GM13976 (cell line): Measurements from ENCODE around the gene PGC.

Source experiments
- DNase-seq: peaks from one replicate; pipeline ENCODE4 v3.0.0; 2012; ENCODE audit warnings: low spot score
- in situ Hi-C: fragments of 300-500 bp; cut with MboI; formaldehyde crosslinking; loops from one replicate; pipeline ENCODE4 v1.12.0; 2022; ENCODE audit warnings: low sequenced_read_pairs, mixed read lengths, inconsistent platforms; ENCODE audit not compliant: unreplicated experiment
- TF ChIP-seq, protein P1 (sequence below): IDR thresholded peaks from 2 replicates; pipeline ENCODE4 v1.5.1; 2012; ENCODE audit warnings: borderline replicate concordance, mild to moderate bottlenecking; ENCODE audit not compliant: insufficient read depth; ENCODE audit errors: extremely low read depth, missing control alignments, control extremely low read depth

Gene PGC

DNA sequence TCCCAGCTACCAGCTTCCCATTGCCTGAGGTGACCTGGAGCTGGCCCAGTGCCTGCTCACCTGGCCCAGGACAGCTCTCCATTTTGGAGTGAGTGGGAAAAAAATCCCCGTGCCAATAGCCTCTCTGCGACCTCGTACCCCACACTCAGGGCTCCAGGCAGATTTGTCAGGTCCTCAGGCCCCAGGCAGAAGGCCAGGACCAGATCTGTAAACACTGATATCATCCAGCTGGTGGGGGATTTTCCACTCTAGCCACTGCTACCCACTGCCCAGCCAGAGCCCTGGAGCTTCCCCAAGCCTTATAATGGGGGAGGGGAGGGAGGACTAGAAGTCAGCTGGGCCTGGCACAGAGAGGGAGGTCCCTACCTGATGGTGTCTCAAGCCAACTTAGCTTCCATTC is 1.3 kb upstream of the PGC start:
- TF ChIP-seq, protein P1, sequence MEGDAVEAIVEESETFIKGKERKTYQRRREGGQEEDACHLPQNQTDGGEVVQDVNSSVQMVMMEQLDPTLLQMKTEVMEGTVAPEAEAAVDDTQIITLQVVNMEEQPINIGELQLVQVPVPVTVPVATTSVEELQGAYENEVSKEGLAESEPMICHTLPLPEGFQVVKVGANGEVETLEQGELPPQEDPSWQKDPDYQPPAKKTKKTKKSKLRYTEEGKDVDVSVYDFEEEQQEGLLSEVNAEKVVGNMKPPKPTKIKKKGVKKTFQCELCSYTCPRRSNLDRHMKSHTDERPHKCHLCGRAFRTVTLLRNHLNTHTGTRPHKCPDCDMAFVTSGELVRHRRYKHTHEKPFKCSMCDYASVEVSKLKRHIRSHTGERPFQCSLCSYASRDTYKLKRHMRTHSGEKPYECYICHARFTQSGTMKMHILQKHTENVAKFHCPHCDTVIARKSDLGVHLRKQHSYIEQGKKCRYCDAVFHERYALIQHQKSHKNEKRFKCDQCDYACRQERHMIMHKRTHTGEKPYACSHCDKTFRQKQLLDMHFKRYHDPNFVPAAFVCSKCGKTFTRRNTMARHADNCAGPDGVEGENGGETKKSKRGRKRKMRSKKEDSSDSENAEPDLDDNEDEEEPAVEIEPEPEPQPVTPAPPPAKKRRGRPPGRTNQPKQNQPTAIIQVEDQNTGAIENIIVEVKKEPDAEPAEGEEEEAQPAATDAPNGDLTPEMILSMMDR: no peak
- in situ Hi-C loops: no loop called here
- no peak for DNase-seq

DNA sequence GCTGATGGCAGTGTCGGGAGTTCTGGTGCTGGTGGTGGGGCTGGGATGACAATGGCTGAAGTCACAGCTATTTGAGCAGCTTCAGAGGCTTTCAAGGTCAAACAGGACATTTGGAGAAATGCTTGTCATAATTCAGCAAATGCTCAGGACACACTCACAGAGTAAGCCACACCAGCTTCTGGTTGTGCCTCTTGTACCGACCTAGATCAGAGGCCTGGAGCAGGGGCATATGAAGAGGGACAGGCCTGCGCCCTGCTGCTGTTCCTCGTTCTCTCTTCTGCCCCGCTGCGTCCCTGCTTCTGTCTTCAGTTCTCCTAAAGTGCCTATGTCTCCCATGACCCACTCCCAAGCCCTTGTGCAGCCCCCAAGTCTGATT is 893 bp upstream of the PGC start:
- TF ChIP-seq, protein P1: no peak
- in situ Hi-C loops: no loop called here
- DNase-seq: no peak

- no peak for DNase-seq
- TF ChIP-seq, protein P1: no peak
Observed at GRCh38 chr6:41746107-41746506, 1.1 kb downstream of the PGC start.

DNA sequence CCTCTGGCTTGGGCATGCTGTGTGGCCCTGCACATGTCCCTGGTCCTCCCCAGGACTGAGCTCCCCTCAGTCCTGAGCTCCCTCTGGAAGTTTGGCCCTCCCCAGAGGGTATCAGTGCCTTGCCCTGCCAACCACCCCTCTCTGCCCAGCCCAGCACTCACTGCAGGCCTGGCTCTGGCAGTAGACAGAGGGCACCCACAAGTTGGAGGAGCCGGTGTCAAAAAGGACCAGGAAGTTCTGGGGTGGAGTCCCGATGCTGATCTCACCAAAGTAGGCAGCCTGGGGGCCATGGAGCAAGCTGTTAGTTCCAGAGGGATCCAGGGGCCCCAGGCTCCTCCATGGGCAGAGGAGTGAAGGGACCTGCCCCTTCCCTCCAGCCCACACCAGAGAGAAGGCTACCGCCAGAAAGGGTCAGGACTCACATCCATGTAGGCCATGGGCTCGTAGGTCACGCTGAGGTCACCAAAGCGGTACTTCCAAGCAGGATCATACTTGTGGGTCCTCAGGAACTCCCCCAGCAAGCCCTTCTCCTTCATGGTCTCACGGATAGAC is 2.9 kb downstream of the PGC start:
- in situ Hi-C loops: no loop called here
- TF ChIP-seq, protein P1: no peak
- DNase-seq: no peak

More at GRCh38 chr6:41746107-41746506, 1.1 kb downstream of the PGC start:
- in situ Hi-C loops: no loop called here

GRCh38 chr6:41743406-41744235 is 3.6 kb downstream of the PGC start:
- TF ChIP-seq, protein P1: no peak
- in situ Hi-C loops: no loop called here
- DNase-seq: no peak

DNA sequence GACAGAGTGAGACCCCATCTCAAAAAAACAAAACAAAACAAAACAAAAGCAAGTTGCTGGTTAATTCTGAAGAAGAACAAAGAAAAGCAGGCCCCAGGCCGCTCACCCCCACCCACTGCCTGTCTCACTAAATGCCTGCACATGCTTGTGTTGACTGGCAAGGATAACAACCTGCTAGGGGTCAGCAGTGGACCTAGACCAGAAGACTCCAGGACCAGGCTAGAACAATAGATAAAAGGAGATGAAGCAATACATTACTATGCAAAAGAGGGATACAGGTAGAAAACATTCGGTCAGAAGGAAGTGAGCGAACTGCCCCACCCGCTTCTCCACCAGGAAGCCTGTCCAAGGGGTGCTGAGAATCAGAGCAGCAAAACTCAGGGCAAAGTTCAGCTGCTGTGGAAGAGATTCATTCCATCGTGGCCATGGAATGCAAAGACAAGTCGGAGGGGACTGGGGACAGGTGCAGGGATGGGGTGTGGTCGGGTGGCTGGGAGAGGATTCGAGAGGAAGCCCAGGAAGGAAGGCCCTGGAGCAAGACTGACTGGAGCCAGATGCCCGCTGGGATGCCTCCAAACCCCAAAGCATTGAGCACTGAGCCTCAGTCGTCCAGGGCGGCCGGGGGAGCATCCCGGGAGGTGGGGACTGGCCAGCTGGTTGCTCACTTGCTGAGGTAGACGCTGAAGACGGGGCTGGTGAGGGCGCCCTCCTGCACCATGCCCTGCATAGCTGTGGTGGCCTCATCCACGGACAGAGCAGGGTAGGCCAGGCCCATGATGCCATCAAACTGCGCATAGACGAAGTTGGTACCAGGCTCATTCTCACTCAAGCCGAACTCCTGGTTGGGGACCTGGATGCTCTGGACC is 5.3 kb downstream of the PGC start:
- in situ Hi-C loops: no loop called here
- DNase-seq: no peak
- TF ChIP-seq, protein P1: no peak
